Body of pancreas (tissue), 4 donors: ENCODE measurements around the gene CACNA1E. TPM values are rescaled to one million over a fixed set of nuclear protein-coding genes. Genes with fewer than 3 reads are reported as not detected.

ENCODE experiments used
- ATAC-seq: fragments of 150-250 bp; one replicate; pipeline ENCODE4 v1.9.1; 2016
- DNase-seq, 4 donors: peaks; one replicate each; pipeline ENCODE4 v3.0.0-alpha.2; 2019
- H3K27ac ChIP-seq, 4 donors: fragments of 200-600 bp; sonication (generic); 1 replicate in 3 of 4; 2 replicates in 1 of 4; pipeline versions ENCODE4 v1.5.1 to v1.6.1; 2016 to 2019; ENCODE audit warnings: mild to moderate bottlenecking in 1 of 4, mixed read lengths in 1 of 4, moderate library complexity in 1 of 4
- H3K27me3 ChIP-seq, 2 donors: fragments of 200-600 bp; sonication (generic); one replicate each; pipeline ENCODE4 v1.6.0; 2016; ENCODE audit warnings: mild to moderate bottlenecking in 1 of 2
- H3K36me3 ChIP-seq, 2 donors: fragments of 200-600 bp; sonication (generic); replicated peaks in 1 of 2; 2 replicates each; pipeline ENCODE4 v1.5.1; 2016; ENCODE audit warnings: low read depth in 2 of 2; ENCODE audit not compliant: insufficient read depth in 1 of 2
- H3K4me1 ChIP-seq: fragments of 200-600 bp; sonication (generic); one replicate; pipeline ENCODE4 v1.6.0; 2016
- H3K4me3 ChIP-seq, 2 donors: fragments of 200-600 bp; sonication (generic); 1 replicate in 1 of 2; 2 replicates in 1 of 2; pipeline ENCODE4 v1.5.1; 2016 to 2019
- H3K9me3 ChIP-seq, 3 donors: fragments of 200-600 bp; sonication (generic); 1 replicate in 2 of 3; 2 replicates in 1 of 3; pipeline ENCODE4 v1.5.1; 2016
- POLR2A ChIP-seq, 3 donors: fragments of 450-650 bp; IDR thresholded peaks; one replicate each; pipeline ENCODE4 v1.6.1; 2016; ENCODE audit warnings: antibody characterized with exemption in 3 of 3, mild to moderate bottlenecking in 2 of 3
- WGBS, 2 donors: methylation state at CpG; one replicate each; pipeline ENCODE4 v1.1.5; 2017; 5-methylcytosine and 5-hydroxymethylcytosine counted together
- intact Hi-C: fragments of 100-400 bp; cut with DNase I; formaldehyde crosslinking; loops from one replicate; pipeline ENCODE4 v1.15.1; 2023
- total RNA-seq, 2 donors: library from RNA; depleted of rRNA; stranded (reverse); fragments of >200 nt; gene quantifications; one replicate each; pipeline ENCODE4 v1.1.0, GENCODE V29; 2016
- TF ChIP-seq, protein P1 (sequence below), 7 experiments: fragments of 450-650 bp in 4 of 7; fragments of 200-600 bp in 3 of 7; sonication (generic) in 3 of 7; IDR thresholded peaks; one replicate each; pipeline ENCODE4 v1.5.1; 2016 to 2019; ENCODE audit warnings: antibody characterized with exemption in 7 of 7

Gene CACNA1E
- 1 to 10 TPM in 1 of 2 donors, not detected in 1; 1.0 TPM for total RNA-seq

DNA sequence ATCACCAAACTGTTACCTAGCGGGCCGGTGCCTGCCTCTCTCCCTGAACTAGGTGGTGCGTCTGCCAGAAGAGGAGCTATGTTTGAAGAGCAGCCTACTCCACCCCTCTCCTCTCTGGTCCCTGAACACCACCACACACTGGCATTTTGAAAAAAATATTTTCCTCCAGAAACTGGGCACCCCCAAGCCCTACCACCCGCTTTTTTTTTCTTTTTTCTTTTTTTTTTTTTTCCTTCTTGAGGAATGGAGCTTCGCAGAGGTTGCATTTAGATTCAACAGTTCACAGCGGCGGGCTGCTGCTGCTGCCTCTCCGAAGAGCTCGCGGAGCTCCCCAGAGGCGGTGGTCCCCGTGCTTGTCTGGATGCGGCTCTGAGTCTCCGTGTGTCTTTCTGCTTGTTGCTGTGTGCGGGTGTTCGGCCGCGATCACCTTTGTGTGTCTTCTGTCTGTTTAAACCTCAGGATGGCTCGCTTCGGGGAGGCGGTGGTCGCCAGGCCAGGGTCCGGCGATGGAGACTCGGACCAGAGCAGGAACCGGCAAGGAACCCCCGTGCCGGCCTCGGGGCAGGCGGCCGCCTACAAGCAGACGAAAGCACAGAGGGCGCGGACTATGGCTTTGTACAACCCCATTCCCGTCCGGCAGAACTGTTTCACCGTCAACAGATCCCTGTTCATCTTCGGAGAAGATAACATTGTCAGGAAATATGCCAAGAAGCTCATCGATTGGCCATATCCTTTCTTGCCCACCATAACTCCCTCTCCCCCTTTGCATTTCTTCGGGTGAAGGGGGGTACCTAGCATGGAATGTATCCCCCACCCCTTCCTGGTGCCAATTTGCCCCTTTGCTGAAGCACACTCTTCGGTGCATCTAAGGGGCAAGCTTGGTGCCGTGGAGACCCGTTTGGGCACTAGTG lies at the start of gene CACNA1E:
TSS of gene CACNA1E (plus strand) at position 233 of the 911 bp plus-strand sequence. CDS start at position 461, 228 bp downstream.
- Histone ChIP-seq H3K27ac (no peak within 1 kb of the TSS), H3K4me1 (peaks cover 27% of the 10 kb centered on the region), H3K36me3 (no peaks in the 10 kb centered on the region), H3K4me3 (no peak within 1 kb of the TSS), H3K27me3 (peaks cover 0 to 16% of the 10 kb centered on the region in 2 donors), H3K9me3 (no peaks in the 10 kb centered on the region)
- DNase-seq (no peak), ATAC-seq (no peak)
- no peak for TF ChIP-seq POLR2A (IDR thresholded peaks at IDR 0.05)
- intact Hi-C loops, result no loop called here
- WGBS, 2 donors, result 7 to 12% methylated on average over 25 to 43 of the region's 43 CpGs

DNA sequence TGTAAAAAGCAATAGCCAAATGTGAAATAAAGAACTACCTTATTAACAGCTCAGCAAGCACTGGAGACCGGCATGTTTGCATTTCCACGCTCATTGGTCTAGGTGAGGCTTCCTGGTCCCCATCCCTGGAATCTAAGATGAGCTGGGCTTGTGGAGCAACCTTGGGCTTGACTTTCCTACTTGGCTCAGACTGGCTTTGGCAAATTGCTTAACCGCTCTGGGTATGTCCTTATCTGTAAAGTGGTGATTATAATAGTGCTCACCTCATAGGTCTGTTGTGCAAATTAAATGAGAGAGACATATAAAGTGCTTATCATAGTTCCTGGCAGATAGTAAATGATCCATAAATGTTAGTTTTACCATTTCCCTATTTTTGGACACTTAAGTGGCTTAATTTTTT lies 49.4 kb upstream of the CACNA1E start:
- H3K27ac ChIP-seq, result no peak overlapping the region
- no peaks in the 10 kb centered on the region for H3K9me3 ChIP-seq
- ATAC-seq, result no peak
- H3K36me3 ChIP-seq, result no peaks in the 10 kb centered on the region
- WGBS, 2 donors, result 41 to 57% methylated on average over 3 of the region's 3 CpGs
- H3K27me3 ChIP-seq, result no peaks in the 10 kb centered on the region
- DNase-seq, result no peak
- H3K4me3 ChIP-seq, result no peak overlapping the region
- intact Hi-C loops, result no loop called here
- H3K4me1 ChIP-seq, result no peaks in the 10 kb centered on the region
- TF ChIP-seq POLR2A (IDR thresholded peaks at IDR 0.05), result no peak
- TF ChIP-seq, protein P1, sequence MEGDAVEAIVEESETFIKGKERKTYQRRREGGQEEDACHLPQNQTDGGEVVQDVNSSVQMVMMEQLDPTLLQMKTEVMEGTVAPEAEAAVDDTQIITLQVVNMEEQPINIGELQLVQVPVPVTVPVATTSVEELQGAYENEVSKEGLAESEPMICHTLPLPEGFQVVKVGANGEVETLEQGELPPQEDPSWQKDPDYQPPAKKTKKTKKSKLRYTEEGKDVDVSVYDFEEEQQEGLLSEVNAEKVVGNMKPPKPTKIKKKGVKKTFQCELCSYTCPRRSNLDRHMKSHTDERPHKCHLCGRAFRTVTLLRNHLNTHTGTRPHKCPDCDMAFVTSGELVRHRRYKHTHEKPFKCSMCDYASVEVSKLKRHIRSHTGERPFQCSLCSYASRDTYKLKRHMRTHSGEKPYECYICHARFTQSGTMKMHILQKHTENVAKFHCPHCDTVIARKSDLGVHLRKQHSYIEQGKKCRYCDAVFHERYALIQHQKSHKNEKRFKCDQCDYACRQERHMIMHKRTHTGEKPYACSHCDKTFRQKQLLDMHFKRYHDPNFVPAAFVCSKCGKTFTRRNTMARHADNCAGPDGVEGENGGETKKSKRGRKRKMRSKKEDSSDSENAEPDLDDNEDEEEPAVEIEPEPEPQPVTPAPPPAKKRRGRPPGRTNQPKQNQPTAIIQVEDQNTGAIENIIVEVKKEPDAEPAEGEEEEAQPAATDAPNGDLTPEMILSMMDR (IDR thresholded peaks at IDR 0.05), result no peak

DNA sequence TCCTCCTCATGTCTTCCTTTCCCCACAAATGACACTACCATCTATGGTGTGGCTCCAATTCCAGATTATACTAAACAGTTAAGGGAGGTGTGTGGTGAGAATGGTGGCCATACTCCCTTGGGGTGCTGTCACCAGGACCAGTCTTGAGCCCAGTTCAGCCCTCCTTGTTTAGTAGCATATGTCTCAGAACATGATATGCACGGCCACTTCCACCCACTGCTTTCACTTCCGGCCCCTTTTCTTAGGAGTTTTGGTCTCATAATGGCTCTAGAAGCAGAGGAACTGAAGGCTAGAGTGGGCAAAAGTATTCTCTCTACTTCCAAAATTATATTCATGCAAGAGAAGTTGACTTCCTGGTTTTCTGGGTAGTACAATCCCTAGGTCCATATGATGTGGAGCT lies 45.3 kb upstream of the CACNA1E start:
- Histone ChIP-seq H3K27me3 (no peaks in the 10 kb centered on the region), H3K27ac (no peak overlapping the region), H3K4me3 (no peak overlapping the region), H3K36me3 (no peaks in the 10 kb centered on the region), H3K4me1 (peaks cover 9% of the 10 kb centered on the region), H3K9me3 (no peaks in the 10 kb centered on the region)
- WGBS, 2 donors, result 61 to 73% methylated on average over 2 of the region's 2 CpGs
- no peak for TF ChIP-seq POLR2A (IDR thresholded peaks at IDR 0.05)
- TF ChIP-seq, protein P1 (IDR thresholded peaks at IDR 0.05), result no peak
- DNase-seq, result no peak
- intact Hi-C loops, result no loop called here
- no peak for ATAC-seq

DNA sequence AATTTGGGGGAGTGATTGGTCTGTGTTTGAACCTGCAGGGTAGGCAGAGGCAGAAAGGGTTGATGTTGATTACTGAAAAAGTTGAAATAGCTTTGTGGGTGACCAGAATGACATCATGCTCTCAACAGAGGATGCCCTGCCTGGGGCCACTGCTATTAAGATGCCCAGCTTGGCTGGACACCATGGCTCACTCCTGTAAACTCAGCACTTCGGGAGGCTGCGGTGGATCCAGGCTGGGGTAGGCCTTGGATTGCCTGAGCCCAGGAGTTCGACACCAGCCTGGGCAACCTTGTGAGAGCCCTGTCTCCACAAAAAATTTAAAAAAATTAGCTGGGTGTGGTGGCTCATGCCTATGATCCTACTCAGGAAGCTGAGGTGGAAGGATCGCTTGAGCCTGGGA lies 42.8 kb upstream of the CACNA1E start:
- 88 to 92% methylated on average over 4 of the region's 4 CpGs for WGBS, 2 donors
- no peak overlapping the region for H3K27ac ChIP-seq
- H3K36me3 ChIP-seq, result no peaks in the 10 kb centered on the region
- no peaks in the 10 kb centered on the region for H3K27me3 ChIP-seq
- H3K4me3 ChIP-seq, result no peak overlapping the region
- TF ChIP-seq POLR2A (IDR thresholded peaks at IDR 0.05), result no peak
- TF ChIP-seq, protein P1 (IDR thresholded peaks at IDR 0.05), result no peak
- no peak for DNase-seq
- intact Hi-C loops, result no loop called here
- no peak for ATAC-seq
- no peaks in the 10 kb centered on the region for H3K9me3 ChIP-seq
- H3K4me1 ChIP-seq, result peaks cover 9% of the 10 kb centered on the region

DNA sequence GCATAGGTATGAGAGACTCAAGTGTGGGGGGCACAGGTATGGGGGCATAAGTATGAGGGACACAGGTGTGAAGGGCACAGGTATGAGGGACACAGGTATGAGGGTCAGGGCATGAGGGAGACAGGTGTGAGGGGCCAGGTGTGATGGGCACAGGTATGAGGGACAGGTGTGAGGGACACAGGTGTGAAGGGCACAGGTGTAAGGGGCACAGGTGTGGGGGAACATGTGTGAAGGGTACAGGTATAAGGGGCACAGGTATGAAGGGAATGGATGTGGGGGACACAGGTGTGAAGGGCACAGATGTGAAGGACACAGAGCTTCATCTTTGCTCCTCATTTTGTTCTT lies 41.2 kb upstream of the CACNA1E start:
- Histone ChIP-seq H3K4me1 (peaks cover 9% of the 10 kb centered on the region), H3K27me3 (no peaks in the 10 kb centered on the region), H3K27ac (no peak overlapping the region), H3K4me3 (no peak overlapping the region), H3K36me3 (no peaks in the 10 kb centered on the region), H3K9me3 (no peaks in the 10 kb centered on the region)
- no peak for TF ChIP-seq POLR2A (IDR thresholded peaks at IDR 0.05)
- TF ChIP-seq, protein P1 (IDR thresholded peaks at IDR 0.05), result no peak
- no peak for ATAC-seq
- DNase-seq, result no peak
- intact Hi-C loops, result no loop called here
